HepG2 (cell line): ENCODE results near the gene LIMS2. TPM values are rescaled to one million over a fixed set of nuclear protein-coding genes. Genes with fewer than 3 reads are reported as not detected.

Source experiments
- ATAD3A ChIP-seq: sonication (generic); formaldehyde crosslinking; IDR thresholded peaks from 2 replicates; pipeline ENCODE4 v1.4.0; 2020; ENCODE audit warnings: missing genetic modification reagents
- HNRNPL ChIP-seq: fragments of 200-400 bp; formaldehyde crosslinking; IDR thresholded peaks from 2 replicates; pipeline ENCODE4 v1.6.1; 2017; ENCODE audit warnings: mild to moderate bottlenecking, low read depth, low read length
- KAT7 ChIP-seq: IDR thresholded peaks from 2 replicates; pipeline ENCODE4 v1.6.1; 2018; ENCODE audit warnings: borderline replicate concordance, missing compliant biosample characterization
- KDM3A ChIP-seq: IDR thresholded peaks from 2 replicates; pipeline ENCODE4 v1.6.1; 2018; ENCODE audit warnings: low read depth, missing compliant biosample characterization
- MTA3 ChIP-seq: sonication (generic); formaldehyde crosslinking; IDR thresholded peaks from 2 replicates; pipeline ENCODE4 v1.4.0; 2020; ENCODE audit warnings: missing genetic modification reagents
- PHF8 ChIP-seq: sonication (generic); formaldehyde crosslinking; IDR thresholded peaks from 2 replicates; pipeline ENCODE4 v1.5.0; 2020; ENCODE audit warnings: missing genetic modification reagents
- RFXANK ChIP-seq: IDR thresholded peaks from 2 replicates; pipeline ENCODE4 v1.6.1; 2016
- RXRB ChIP-seq: IDR thresholded peaks from 2 replicates; pipeline ENCODE4 v1.6.1; 2016; ENCODE audit warnings: borderline replicate concordance, missing genetic modification reagents, missing compliant biosample characterization
- ZBTB3 ChIP-seq: sonication (generic); formaldehyde crosslinking; IDR thresholded peaks from 2 replicates; pipeline ENCODE4 v1.4.0; 2020; ENCODE audit warnings: low read depth, mild to moderate bottlenecking, moderate library complexity, missing genetic modification reagents, borderline replicate concordance
- ZFP36L2 ChIP-seq: sonication (generic); formaldehyde crosslinking; IDR thresholded peaks from 2 replicates; pipeline ENCODE4 v1.4.0; 2020; ENCODE audit warnings: missing genetic modification reagents
- ZNF180 ChIP-seq: sonication (generic); formaldehyde crosslinking; IDR thresholded peaks from 2 replicates; pipeline ENCODE4 v1.4.0; 2020; ENCODE audit warnings: low read depth, missing genetic modification reagents, borderline replicate concordance
- ZNF569 ChIP-seq: sonication (generic); formaldehyde crosslinking; IDR thresholded peaks from 2 replicates; pipeline ENCODE4 v1.5.0; 2020; ENCODE audit warnings: mild to moderate bottlenecking, missing genetic modification reagents, moderate library complexity, borderline replicate concordance
- ZNF570 ChIP-seq: sonication (generic); formaldehyde crosslinking; IDR thresholded peaks from 2 replicates; pipeline ENCODE4 v1.4.0; 2020; ENCODE audit warnings: mild to moderate bottlenecking, missing genetic modification reagents, borderline replicate concordance
- ZNF883 ChIP-seq: sonication (generic); formaldehyde crosslinking; IDR thresholded peaks from 2 replicates; pipeline ENCODE4 v1.5.1; 2020; ENCODE audit warnings: mild to moderate bottlenecking, missing genetic modification reagents; ENCODE audit errors: not compliant biosample characterization
- polyA plus RNA-seq, 8 experiments: library from polyadenylated mRNA; depleted of rRNA in 3 of 8; stranded (reverse) in 7 of 8; unstranded in 1 of 8; fragments of >200 nt; fragmentation: Illumina TruSeq in 4 of 8; extraction: Trizol in 4 of 8; gene quantifications; 2 replicates each; pipeline versions ENCODE4 v1.2.1 to v1.2.3, GENCODE V29; 2011 to 2016; ENCODE audit warnings: low read depth in 4 of 8, missing spikeins in 1 of 8, mixed read lengths in 1 of 8; ENCODE audit not compliant: insufficient read depth in 1 of 8
- total RNA-seq, 5 experiments: library from RNA; depleted of rRNA; stranded (reverse); fragments of >200 nt; fragmentation: Illumina TruSeq; extraction: Trizol; gene quantifications; 2 replicates each; pipeline ENCODE4 v1.2.3, GENCODE V29; 2016; ENCODE audit warnings: low read depth in 1 of 5
- TF ChIP-seq, protein P1 (sequence below): sonication (generic); formaldehyde crosslinking; IDR thresholded peaks from 2 replicates; pipeline ENCODE4 v1.5.0; 2020; ENCODE audit warnings: missing genetic modification reagents
- TF ChIP-seq, protein P2 (sequence below): fragments of 450-650 bp; IDR thresholded peaks from 2 replicates; pipeline ENCODE4 v1.6.1; 2016
- TF ChIP-seq, protein P3 (sequence below): sonication (generic); formaldehyde crosslinking; conservative IDR thresholded peaks from 2 replicates; pipeline ENCODE4 v1.8.0; 2022; ENCODE audit warnings: missing genetic modification reagents
- TF ChIP-seq, protein P4 (sequence below): sonication (generic); formaldehyde crosslinking; IDR thresholded peaks from 2 replicates; pipeline ENCODE4 v1.9.0; 2021; ENCODE audit warnings: missing genetic modification reagents, borderline replicate concordance
- TF ChIP-seq, protein P5 (sequence below): sonication (generic); formaldehyde crosslinking; IDR thresholded peaks from 2 replicates; pipeline ENCODE4 v1.4.0; 2020; ENCODE audit warnings: missing genetic modification reagents
- TF ChIP-seq, protein P6 (sequence below): sonication (generic); formaldehyde crosslinking; IDR thresholded peaks from 2 replicates; pipeline ENCODE4 v1.4.0; 2020; ENCODE audit warnings: missing genetic modification reagents, borderline replicate concordance

LIMS2 gene
- total and polyA plus RNA-seq, 2 of the 13 experiments (the other 11 are each of a cell fraction or from before 2014, with no cell fraction given) = 1.0 to 1.9 TPM

DNA sequence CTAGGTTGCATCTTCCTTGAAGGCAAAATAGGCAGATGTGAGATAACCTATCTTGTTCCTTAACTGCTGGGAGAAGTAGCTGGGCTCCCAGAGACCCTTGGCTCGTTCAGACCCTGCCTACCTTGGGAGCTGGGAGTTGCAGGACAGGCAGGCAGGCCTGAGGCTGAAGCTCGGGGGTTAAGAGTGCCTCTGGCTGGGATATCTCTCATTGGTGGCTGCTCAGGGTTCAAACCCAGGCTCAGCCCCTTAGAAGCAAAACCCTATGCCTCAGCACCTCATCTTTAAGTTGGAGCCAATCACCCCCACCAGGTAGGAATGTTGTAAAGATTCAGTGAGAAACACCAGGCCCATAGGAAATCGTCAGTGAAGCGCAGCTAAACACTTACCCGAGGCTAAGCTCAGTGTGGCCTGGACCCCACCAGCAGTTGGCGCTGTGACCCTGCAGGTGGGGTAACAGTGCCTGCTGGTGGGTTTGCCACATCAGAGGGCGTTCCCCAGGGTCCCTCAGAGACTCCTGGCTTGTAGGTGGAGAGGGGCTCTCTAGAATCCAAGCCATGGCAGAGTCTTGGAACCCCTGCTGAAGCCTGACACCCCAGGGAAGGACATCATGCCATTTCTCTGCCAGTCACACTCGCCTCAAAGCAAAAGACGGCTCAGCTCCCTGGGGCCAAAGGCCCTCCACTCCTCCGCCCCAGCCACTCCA lies 84.0 kb downstream of the LIMS2 start (continued):
- TF ChIP-seq, protein P1, sequence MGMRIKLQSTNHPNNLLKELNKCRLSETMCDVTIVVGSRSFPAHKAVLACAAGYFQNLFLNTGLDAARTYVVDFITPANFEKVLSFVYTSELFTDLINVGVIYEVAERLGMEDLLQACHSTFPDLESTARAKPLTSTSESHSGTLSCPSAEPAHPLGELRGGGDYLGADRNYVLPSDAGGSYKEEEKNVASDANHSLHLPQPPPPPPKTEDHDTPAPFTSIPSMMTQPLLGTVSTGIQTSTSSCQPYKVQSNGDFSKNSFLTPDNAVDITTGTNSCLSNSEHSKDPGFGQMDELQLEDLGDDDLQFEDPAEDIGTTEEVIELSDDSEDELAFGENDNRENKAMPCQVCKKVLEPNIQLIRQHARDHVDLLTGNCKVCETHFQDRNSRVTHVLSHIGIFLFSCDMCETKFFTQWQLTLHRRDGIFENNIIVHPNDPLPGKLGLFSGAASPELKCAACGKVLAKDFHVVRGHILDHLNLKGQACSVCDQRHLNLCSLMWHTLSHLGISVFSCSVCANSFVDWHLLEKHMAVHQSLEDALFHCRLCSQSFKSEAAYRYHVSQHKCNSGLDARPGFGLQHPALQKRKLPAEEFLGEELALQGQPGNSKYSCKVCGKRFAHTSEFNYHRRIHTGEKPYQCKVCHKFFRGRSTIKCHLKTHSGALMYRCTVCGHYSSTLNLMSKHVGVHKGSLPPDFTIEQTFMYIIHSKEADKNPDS = no peak
- TF ChIP-seq ZNF569 (CRISPR knock-in tag) = no peak
- TF ChIP-seq, protein P2, sequence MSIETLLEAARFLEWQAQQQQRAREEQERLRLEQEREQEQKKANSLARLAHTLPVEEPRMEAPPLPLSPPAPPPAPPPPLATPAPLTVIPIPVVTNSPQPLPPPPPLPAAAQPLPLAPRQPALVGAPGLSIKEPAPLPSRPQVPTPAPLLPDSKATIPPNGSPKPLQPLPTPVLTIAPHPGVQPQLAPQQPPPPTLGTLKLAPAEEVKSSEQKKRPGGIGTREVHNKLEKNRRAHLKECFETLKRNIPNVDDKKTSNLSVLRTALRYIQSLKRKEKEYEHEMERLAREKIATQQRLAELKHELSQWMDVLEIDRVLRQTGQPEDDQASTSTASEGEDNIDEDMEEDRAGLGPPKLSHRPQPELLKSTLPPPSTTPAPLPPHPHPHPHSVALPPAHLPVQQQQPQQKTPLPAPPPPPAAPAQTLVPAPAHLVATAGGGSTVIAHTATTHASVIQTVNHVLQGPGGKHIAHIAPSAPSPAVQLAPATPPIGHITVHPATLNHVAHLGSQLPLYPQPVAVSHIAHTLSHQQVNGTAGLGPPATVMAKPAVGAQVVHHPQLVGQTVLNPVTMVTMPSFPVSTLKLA = no peak
- 0 out of 2 replicates have a peak, but pooled peaks have one; percentile 50 for TF ChIP-seq ZFP36L2 (CRISPR knock-in tag)
- TF ChIP-seq KDM3A (CRISPR knock-in tag) = peak; percentile 41; the same call in 1 of the 2 replicates
- TF ChIP-seq, protein P3, sequence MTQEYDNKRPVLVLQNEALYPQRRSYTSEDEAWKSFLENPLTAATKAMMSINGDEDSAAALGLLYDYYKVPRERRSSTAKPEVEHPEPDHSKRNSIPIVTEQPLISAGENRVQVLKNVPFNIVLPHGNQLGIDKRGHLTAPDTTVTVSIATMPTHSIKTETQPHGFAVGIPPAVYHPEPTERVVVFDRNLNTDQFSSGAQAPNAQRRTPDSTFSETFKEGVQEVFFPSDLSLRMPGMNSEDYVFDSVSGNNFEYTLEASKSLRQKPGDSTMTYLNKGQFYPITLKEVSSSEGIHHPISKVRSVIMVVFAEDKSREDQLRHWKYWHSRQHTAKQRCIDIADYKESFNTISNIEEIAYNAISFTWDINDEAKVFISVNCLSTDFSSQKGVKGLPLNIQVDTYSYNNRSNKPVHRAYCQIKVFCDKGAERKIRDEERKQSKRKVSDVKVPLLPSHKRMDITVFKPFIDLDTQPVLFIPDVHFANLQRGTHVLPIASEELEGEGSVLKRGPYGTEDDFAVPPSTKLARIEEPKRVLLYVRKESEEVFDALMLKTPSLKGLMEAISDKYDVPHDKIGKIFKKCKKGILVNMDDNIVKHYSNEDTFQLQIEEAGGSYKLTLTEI = no peak
- TF ChIP-seq MTA3 (CRISPR knock-in tag) = no peak
- TF ChIP-seq RFXANK = no peak
- TF ChIP-seq ZBTB3 (CRISPR knock-in tag) = no peak
- TF ChIP-seq ZNF180 (CRISPR knock-in tag) = no peak
- TF ChIP-seq, protein P4, sequence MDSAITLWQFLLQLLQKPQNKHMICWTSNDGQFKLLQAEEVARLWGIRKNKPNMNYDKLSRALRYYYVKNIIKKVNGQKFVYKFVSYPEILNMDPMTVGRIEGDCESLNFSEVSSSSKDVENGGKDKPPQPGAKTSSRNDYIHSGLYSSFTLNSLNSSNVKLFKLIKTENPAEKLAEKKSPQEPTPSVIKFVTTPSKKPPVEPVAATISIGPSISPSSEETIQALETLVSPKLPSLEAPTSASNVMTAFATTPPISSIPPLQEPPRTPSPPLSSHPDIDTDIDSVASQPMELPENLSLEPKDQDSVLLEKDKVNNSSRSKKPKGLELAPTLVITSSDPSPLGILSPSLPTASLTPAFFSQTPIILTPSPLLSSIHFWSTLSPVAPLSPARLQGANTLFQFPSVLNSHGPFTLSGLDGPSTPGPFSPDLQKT = no peak
- TF ChIP-seq, protein P5, sequence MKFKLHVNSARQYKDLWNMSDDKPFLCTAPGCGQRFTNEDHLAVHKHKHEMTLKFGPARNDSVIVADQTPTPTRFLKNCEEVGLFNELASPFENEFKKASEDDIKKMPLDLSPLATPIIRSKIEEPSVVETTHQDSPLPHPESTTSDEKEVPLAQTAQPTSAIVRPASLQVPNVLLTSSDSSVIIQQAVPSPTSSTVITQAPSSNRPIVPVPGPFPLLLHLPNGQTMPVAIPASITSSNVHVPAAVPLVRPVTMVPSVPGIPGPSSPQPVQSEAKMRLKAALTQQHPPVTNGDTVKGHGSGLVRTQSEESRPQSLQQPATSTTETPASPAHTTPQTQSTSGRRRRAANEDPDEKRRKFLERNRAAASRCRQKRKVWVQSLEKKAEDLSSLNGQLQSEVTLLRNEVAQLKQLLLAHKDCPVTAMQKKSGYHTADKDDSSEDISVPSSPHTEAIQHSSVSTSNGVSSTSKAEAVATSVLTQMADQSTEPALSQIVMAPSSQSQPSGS (CRISPR knock-in tag) = no peak; the same call in 1 of the 2 replicates
- no peak for TF ChIP-seq ZNF570 (CRISPR knock-in tag)
- TF ChIP-seq PHF8 (CRISPR knock-in tag) = 0 out of 2 replicates have a peak, but pooled peaks have one; percentile 25
- no peak for TF ChIP-seq ATAD3A (CRISPR knock-in tag)
- TF ChIP-seq, protein P6, sequence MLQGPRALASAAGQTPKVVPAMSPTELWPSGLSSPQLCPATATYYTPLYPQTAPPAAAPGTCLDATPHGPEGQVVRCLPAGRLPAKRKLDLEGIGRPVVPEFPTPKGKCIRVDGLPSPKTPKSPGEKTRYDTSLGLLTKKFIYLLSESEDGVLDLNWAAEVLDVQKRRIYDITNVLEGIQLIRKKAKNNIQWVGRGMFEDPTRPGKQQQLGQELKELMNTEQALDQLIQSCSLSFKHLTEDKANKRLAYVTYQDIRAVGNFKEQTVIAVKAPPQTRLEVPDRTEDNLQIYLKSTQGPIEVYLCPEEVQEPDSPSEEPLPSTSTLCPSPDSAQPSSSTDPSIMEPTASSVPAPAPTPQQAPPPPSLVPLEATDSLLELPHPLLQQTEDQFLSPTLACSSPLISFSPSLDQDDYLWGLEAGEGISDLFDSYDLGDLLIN = 0 out of 2 replicates have a peak, but pooled peaks have one; percentile 32
- peak; percentile 45; the same call in 1 of the 2 replicates for TF ChIP-seq RXRB (CRISPR knock-in tag)
- no peak for TF ChIP-seq HNRNPL
- TF ChIP-seq ZNF883 (CRISPR knock-in tag) = no peak
- no peak for TF ChIP-seq KAT7 (CRISPR knock-in tag)
